Activated T-cell treated with anti-CD3 and anti-CD28 coated beads, Interleukin-2, amount 50 U/mL, for 24 hours (primary cell): ENCODE results near the gene ADAM12.

Experiments used
- DNase-seq: peaks from one replicate; pipeline ENCODE4 v3.0.0-alpha.2; 2020
- H3K27ac Mint-ChIP-seq: 2 replicates; pipeline ENCODE4 v1.8.0; 2020; ENCODE audit warnings: mild to moderate bottlenecking, mixed read lengths
- H3K27me3 Mint-ChIP-seq: 2 replicates; pipeline ENCODE4 v1.8.0; 2020; ENCODE audit warnings: mixed read lengths
- H3K36me3 Mint-ChIP-seq: 2 replicates; pipeline ENCODE4 v1.8.0; 2020; ENCODE audit warnings: low read depth, mixed read lengths
- H3K4me1 Mint-ChIP-seq: 2 replicates; pipeline ENCODE4 v1.8.0; 2020; ENCODE audit warnings: low read depth, mixed read lengths
- H3K4me3 Mint-ChIP-seq: 2 replicates; pipeline ENCODE4 v1.8.0; 2020; ENCODE audit warnings: mild to moderate bottlenecking, moderate library complexity, mixed read lengths
- H3K9me3 Mint-ChIP-seq: 2 replicates; pipeline ENCODE4 v1.8.0; 2020; ENCODE audit warnings: mixed read lengths

ADAM12 gene

GRCh38 chr10:126242397-126243260 is 145.6 kb downstream of the ADAM12 start:
- Mint-ChIP-seq H3K4me3 (no peak overlapping the region), H3K27ac (no peak overlapping the region), H3K9me3 (peaks cover 1% of the 10 kb centered on the region), H3K36me3 (no peaks in the 10 kb centered on the region), H3K4me1 (no peaks in the 10 kb centered on the region), H3K27me3 (peaks cover 3% of the 10 kb centered on the region)
- no peak for DNase-seq

- H3K4me3 Mint-ChIP-seq = no peak overlapping the region
- DNase-seq = no peak
- H3K36me3 Mint-ChIP-seq = no peaks in the 10 kb centered on the region
- H3K9me3 Mint-ChIP-seq = peaks cover 8% of the 10 kb centered on the region
- H3K27me3 Mint-ChIP-seq = peaks cover 3% of the 10 kb centered on the region
- H3K27ac Mint-ChIP-seq = no peak overlapping the region
- H3K4me1 Mint-ChIP-seq = no peaks in the 10 kb centered on the region
Observed at GRCh38 chr10:126240483-126240882, 147.8 kb downstream of the ADAM12 start.

GRCh38 chr10:126239844-126240243 is 148.4 kb downstream of the ADAM12 start:
- Mint-ChIP-seq H3K36me3 (no peaks in the 10 kb centered on the region), H3K27ac (no peak overlapping the region), H3K4me1 (no peaks in the 10 kb centered on the region), H3K4me3 (no peak overlapping the region), H3K27me3 (peaks cover 3% of the 10 kb centered on the region), H3K9me3 (peaks cover 8% of the 10 kb centered on the region)
- no peak for DNase-seq

GRCh38 chr10:126235979-126236851 is 152.1 kb downstream of the ADAM12 start:
- Mint-ChIP-seq H3K4me1 (no peaks in the 10 kb centered on the region), H3K27me3 (peaks cover 3% of the 10 kb centered on the region), H3K9me3 (peaks cover 13% of the 10 kb centered on the region), H3K36me3 (no peaks in the 10 kb centered on the region), H3K4me3 (no peak overlapping the region), H3K27ac (no peak overlapping the region)
- no peak for DNase-seq

- no peak for DNase-seq
- Mint-ChIP-seq H3K4me3 (no peak overlapping the region), H3K4me1 (no peaks in the 10 kb centered on the region), H3K36me3 (no peaks in the 10 kb centered on the region), H3K27ac (no peak overlapping the region), H3K27me3 (peaks cover 3% of the 10 kb centered on the region), H3K9me3 (peaks cover 13% of the 10 kb centered on the region)
Observed at GRCh38 chr10:126235091-126235978, 152.9 kb downstream of the ADAM12 start.

GRCh38 chr10:126234630-126235029 is 153.6 kb downstream of the ADAM12 start:
- Mint-ChIP-seq H3K36me3 (no peaks in the 10 kb centered on the region), H3K9me3 (peaks cover 13% of the 10 kb centered on the region)

GRCh38 chr10:126233182-126234148 is 154.8 kb downstream of the ADAM12 start:
- H3K36me3 Mint-ChIP-seq = no peaks in the 10 kb centered on the region
- H3K4me3 Mint-ChIP-seq = no peak overlapping the region
- DNase-seq = no peak
- H3K4me1 Mint-ChIP-seq = no peaks in the 10 kb centered on the region
- no peak overlapping the region for H3K27ac Mint-ChIP-seq
- no peaks in the 10 kb centered on the region for H3K27me3 Mint-ChIP-seq
- peaks cover 13% of the 10 kb centered on the region for H3K9me3 Mint-ChIP-seq

More at GRCh38 chr10:126234630-126235029, 153.6 kb downstream of the ADAM12 start:
- no peak for DNase-seq
- Mint-ChIP-seq H3K4me3 (no peak overlapping the region), H3K27ac (no peak overlapping the region), H3K27me3 (no peaks in the 10 kb centered on the region), H3K4me1 (no peaks in the 10 kb centered on the region)

- no peak for DNase-seq
- Mint-ChIP-seq H3K4me3 (no peak overlapping the region), H3K27me3 (no peaks in the 10 kb centered on the region), H3K4me1 (no peaks in the 10 kb centered on the region), H3K9me3 (peaks cover 6% of the 10 kb centered on the region), H3K27ac (no peak overlapping the region), H3K36me3 (no peaks in the 10 kb centered on the region)
Observed at GRCh38 chr10:126230587-126230986, 157.7 kb downstream of the ADAM12 start.

- no peaks in the 10 kb centered on the region for H3K36me3 Mint-ChIP-seq
- no peak overlapping the region for H3K4me3 Mint-ChIP-seq
- no peak overlapping the region for H3K27ac Mint-ChIP-seq
- no peaks in the 10 kb centered on the region for H3K27me3 Mint-ChIP-seq
- DNase-seq = no peak
- H3K9me3 Mint-ChIP-seq = peaks cover 4% of the 10 kb centered on the region
- H3K4me1 Mint-ChIP-seq = no peaks in the 10 kb centered on the region
Observed at GRCh38 chr10:126229686-126230085, 158.6 kb downstream of the ADAM12 start.

GRCh38 chr10:126227762-126228134 is 160.5 kb downstream of the ADAM12 start:
- no peak for DNase-seq
- Mint-ChIP-seq H3K27me3 (no peaks in the 10 kb centered on the region), H3K4me1 (no peaks in the 10 kb centered on the region), H3K36me3 (no peaks in the 10 kb centered on the region), H3K4me3 (no peak overlapping the region), H3K9me3 (no peaks in the 10 kb centered on the region), H3K27ac (no peak overlapping the region)

- Mint-ChIP-seq H3K4me3 (no peak overlapping the region), H3K36me3 (no peaks in the 10 kb centered on the region), H3K9me3 (no peaks in the 10 kb centered on the region), H3K27me3 (no peaks in the 10 kb centered on the region), H3K4me1 (no peaks in the 10 kb centered on the region), H3K27ac (no peak overlapping the region)
- no peak for DNase-seq
Observed at GRCh38 chr10:126226988-126227761, 161.1 kb downstream of the ADAM12 start.

GRCh38 chr10:126226205-126226604 is 162.1 kb downstream of the ADAM12 start:
- Mint-ChIP-seq H3K36me3 (no peaks in the 10 kb centered on the region), H3K4me1 (no peaks in the 10 kb centered on the region), H3K27ac (no peak overlapping the region), H3K27me3 (no peaks in the 10 kb centered on the region), H3K9me3 (no peaks in the 10 kb centered on the region), H3K4me3 (no peak overlapping the region)
- no peak for DNase-seq

GRCh38 chr10:126225672-126226008 is 162.6 kb downstream of the ADAM12 start:
- no peak for DNase-seq

More at GRCh38 chr10:126225672-126226008, 162.6 kb downstream of the ADAM12 start:
- Mint-ChIP-seq H3K27me3 (no peaks in the 10 kb centered on the region), H3K36me3 (no peaks in the 10 kb centered on the region), H3K9me3 (no peaks in the 10 kb centered on the region), H3K27ac (no peak overlapping the region), H3K4me1 (no peaks in the 10 kb centered on the region), H3K4me3 (no peak overlapping the region)
